ELR (cell line): ENCODE data around the gene NBPF3.
A peak's percentile ranks its signal among the peaks of the same experiment; 100 is the strongest.
"Not testable (repeated sequence)": the region's sequence is repeated elsewhere in the genome, so short reads cannot be mapped to it uniquely, and the experiment has no call there.

Experiments
- DNase-seq: peaks from one replicate; pipeline ENCODE4 v3.0.0-alpha.2; 2015; ENCODE audit warnings: low read depth

Gene NBPF3

DNA sequence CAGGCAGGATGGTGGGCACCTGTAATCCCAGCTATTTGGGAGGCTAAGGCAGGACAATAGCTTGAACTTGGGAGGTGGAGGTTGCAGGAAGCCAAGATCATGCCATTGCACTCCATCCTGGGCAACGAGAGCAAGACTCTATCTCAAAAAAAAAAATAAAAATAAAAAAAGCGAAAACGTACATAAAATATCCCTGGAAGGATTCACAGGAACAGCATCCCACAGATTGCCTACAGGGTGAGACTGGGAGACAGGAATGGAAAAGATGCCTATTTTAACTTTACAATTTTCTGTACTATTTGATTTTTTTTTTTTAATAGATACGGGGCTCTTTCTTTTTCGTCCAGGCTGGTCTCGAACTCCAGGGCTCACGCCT is 604 bp upstream of the NBPF3 start:
- DNase-seq = no peak

DNA sequence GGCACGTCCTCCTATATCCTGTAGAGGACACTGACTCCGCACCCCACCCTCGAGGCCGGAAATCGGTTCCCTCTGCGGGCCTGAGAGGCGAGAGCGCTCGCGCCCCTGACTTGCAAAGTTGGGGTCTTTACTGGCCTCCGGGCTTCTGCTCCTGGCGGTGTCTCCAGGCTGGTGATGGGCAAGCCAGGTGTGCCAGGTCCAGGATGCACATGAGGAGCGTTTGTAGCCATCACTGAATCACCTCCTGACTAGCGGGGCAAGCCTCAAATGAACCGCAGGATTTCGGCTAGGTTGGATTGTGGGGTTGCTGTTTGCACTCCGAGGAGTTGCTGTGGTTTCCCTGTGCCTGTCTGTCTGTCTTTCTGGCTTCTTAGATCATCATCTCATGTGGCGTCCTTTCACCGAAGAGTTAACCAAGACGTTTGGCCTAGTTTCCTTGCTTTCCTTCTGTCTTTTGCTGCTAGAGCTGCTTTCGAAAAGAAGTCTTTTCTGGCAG is 741 bp downstream of the NBPF3 start:
- DNase-seq = peak; percentile 52

DNA sequence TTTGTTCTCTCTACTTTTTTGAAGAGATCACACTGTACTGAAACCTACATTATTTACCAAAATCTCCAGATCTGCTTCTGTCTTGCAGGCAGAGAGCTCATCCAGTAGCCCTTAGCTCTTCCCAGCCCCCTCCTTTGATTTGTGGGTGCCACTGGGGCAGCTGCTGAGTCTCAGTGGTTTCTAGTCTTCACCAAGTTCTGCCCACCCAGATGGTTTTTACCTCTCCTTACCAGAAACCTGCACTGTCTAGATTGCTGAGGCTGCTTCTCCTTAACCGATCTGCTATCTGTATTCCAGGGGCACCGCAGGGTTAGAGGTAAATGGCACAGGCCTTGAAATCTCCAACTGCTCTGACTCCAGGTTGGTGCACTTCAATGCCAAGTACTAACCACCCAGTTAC is 6.7 kb downstream of the NBPF3 start:
- not testable (repeated sequence) for DNase-seq

DNA sequence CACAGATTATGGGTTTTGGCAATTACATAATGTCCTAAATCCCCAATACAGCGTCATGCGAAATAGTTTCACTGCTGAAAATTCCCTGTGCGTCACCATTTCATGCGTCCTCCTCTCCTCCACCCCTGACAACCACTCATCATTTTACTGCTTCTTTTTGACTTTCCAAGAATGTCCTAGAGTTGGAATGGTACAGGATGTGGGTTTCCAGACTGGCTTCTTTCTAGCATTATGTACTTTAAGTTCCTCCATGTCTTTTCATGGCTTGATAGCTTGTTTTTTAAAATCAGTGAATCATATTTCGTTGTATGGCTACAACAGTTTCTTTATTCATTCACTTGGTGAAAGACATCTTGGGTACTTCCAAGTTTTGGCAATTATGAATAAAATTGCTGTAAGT is 7.4 kb downstream of the NBPF3 start:
- DNase-seq = no peak

DNA sequence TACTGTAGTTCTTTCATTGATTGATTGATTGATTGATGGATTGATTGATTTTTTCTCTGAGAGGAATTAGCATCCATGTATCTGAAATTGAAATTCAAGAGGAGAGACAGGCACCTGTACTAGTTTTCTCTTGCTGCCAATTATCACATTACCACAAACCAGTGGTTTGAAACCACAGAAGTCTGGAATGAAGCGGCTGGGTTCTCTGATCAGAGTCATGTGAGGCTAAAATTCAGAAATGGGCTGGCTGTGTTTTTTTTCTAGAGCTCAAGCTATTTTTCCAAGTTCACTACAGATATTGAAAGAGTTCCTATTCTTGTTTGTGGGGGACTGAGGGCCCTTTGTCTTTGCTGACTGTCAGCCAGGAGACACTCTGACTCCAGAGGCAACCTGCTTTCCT is 10.0 kb downstream of the NBPF3 start:
- peak; percentile 24 for DNase-seq

DNA sequence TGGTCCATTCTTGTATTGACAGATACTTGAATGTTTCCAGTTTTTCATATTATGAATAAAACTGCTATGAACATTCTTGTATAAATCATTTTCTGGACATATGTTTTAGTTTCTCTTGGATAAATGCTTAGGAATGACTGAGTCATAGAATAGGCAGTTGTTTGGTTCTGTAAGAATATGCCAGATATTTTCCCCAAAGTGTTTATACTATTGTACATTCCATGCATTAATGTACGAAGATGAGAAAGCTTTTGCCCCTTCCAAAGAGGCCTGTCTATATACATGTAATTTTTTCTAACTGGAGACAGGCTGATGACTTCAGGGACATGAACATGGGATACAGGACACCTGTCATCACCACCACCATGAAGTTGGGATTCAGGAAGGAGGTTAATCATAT is 11.3 kb downstream of the NBPF3 start:
- DNase-seq = peak; percentile 90

DNA sequence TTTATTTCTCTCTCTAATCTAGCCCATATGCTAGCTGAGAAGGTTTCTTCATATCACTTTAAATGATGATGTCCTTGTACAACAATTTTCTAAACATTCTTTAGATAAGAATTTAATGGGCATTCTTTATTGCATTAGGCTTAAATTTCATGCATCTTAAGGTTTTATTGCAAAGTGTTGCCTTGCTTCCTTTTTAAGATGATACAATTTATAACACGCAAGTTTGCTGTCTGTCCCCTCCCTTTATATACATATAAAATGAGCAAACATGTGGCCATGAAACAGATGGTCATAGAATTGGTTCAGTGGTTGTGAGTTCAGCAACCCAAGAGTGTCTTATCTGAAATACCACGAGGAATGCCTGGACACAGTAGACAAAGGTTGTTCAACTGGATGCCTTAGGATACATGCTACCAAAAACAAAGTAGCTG is 12.1 kb downstream of the NBPF3 start:
- DNase-seq = peak; percentile 14

DNA sequence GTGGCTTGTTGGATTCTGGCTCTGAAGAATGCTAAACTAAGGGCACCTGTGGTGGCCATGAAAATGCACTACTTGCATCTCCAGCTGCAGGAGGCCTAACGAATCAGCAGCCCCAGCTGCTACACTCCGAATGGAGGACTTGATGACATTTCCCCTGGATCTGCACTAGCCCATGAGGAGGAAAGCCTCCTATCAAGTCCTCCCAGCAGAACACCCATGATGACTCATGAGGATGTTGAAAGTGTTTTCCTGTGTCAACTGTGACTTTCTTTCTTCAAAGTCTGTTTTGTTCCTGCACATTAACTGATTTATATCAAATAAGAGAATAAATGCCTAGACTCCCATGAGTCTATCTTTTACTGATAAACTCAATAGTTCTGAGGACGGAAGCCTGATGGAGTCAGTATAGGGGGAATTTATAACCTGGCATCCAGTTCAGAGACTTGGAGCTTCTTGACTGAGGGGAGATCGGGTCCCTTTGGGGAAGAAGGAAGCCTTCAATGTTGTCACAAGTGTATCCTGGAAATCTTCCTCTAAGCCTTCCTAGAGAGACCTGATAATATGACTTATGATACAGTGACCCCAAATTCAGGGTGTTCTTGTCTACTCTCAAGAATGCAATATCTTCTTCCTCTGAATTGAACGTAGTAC is 14.2 kb downstream of the NBPF3 start:
- peak; percentile 84 for DNase-seq

DNA sequence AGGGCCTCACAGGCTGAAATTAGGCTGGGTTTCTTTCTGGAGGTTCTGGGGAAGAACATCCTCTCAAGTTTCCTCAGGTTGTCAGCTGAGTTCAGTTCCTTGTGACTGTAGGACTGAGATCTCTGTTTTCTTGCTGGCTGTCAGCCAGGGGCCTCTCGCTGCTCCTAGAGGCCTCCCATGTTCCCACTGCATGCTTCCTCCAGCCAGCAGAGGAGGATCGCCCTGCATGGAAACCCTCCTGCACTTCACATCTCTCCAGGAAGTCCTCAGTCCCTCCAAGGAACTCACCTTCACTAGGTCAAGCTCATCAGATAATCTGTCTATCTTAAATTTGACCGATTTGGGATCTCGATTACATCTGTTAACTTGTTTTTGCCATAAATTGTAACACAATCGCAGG is 15.0 kb downstream of the NBPF3 start:
- not testable (repeated sequence) for DNase-seq

DNA sequence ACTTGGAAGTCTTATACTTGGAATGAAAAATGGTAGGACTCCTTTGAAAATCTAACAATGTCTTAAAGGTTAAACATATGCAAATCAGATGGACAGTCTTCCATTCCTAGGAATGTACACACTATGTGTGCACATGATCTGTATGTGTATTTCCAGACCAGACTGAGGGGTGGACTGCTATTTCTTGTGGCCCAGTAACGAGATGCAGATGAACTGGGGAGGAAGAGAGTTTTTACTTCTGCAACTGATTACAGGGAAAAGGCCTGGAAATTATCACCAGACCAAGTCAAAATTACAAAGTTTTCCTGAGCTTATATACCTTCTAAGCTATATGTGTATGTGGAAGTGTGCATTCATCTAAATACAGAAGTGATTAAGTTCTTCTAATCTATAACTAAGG is 17.7 kb downstream of the NBPF3 start:
- no peak for DNase-seq

DNA sequence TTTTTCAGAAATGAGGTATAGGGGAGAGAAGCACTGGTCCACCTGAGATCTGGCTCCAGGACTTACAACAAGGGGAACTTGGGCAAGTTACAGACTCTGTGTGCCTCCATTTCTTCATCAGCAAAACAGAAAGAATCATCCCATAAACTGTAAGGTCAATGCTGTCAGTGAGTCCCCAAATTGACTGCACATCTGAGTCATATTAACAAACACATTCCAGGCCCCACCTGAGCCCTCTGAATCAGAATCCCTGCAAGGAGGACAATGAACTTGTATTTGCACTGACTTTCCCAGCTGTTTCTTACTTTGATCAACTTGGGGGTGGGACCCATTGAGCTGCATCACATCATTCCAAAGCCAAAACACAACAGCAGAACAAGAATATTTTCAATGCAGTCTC is 25.2 kb downstream of the NBPF3 start:
- DNase-seq = peak; percentile 19

DNA sequence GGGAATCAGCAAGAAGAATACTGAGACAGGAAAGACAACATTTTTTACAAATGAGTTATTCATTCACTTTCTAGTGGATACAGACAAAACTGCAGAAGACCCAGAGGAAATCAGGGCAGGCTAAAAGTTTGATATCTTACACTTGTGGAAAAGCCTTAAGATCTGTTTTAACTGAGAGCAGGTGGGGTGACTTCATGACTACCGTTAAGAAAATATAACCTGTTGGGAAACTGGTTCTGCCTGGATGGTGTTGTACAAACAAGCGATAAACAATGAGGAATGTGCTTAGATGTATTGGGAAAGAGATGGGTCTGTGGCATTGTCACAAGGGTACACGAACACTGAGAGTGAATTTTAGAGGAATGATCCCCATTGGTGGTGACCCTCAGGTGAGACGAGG is 28.0 kb downstream of the NBPF3 start:
- DNase-seq = not testable (repeated sequence)

DNA sequence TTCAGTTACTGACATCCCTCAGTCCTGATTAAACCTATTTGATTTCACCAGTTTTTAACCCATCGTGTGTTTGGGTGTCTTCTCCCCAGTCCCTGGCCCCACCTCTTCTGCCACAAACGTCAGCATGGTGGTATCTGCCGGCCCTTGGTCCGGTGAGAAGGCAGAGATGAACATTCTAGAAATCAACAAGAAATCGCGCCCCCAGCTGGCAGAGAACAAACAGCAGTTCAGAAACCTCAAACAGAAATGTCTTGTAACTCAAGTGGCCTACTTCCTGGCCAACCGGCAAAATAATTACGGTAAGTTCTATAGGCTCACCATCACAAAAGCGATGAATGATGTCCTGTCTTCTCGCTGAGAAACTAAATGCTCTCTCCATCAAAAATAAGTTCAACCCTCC is 28.7 kb downstream of the NBPF3 start:
- DNase-seq = peak; percentile 50

DNA sequence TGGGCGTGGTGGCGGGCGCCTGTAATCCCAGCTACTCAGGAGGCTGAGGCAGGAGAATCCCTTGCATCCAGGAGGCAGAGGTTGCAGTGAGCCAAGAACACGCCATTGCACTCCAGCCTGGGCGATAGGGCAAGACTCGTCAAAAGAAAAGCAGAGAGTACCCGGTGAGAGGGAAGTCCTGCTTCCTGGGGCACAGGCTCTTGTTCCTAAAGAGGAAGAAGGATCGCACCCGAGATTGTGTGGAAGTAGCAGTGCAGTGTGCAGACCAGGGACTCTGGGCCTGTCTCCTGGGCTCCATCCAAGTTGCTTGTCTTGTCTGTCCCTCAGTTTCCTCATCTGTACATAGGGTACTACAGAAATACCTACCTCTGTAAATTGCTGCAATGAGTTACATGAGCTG is 29.6 kb downstream of the NBPF3 start:
- no peak for DNase-seq

DNA sequence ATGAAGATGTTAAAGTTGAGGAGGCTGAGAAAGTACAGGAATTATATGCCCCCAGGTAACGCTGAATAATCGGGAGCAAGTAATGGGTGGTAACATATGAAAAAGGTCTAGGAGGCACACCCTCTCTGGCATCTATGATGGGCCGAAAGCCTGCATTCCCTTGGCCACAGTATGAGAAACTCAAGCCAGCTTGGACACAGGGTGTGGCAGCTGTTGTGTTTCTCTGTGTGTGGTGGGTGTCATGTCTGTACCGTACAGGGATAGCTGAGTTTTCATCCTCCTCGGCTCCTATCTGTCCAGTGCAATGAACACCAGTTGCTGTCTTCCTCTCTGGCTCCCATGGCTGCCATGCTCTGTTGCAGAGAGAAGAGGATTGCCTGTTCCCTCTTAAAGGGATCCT is 32.9 kb downstream of the NBPF3 start:
- no peak for DNase-seq

DNA sequence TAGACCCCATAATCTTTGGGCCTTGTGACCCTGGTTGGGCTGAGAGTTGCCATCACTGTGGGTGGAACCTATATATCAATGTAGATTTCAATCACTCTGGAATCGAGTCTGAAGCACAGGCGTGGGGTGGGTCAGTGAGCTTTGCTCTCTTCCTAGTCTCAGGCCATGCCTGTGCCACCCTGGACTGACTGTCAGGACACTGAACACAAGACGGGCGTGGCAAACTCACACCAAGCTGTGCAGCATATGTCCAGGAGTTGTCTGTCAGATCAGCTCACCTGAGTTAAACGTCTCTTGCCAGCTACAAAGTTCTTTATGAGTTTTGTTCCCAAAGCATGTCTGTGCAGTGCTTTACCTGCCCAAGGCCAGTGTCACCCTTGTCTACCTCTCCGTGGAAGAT is 38.4 kb downstream of the NBPF3 start:
- no peak for DNase-seq

DNA sequence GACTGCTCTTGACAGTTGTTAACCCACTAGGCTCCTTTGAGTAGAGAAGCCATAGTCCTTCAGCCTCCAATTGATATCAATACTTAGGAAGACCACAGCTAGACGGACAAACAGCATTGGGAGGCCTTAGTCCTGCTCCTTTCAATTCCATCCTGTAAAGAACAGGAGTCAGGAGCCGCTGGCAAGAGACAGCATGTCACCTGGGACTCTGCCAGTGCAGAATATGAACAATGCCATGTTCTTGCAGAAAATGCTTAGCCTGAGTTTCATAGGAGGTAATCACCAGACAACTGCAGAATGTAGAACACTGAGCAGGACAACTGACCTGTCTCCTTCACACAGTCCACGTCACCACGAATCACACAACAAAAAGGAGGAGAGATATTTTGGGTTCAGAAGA is 43.9 kb downstream of the NBPF3 start:
- DNase-seq = not testable (repeated sequence)

DNA sequence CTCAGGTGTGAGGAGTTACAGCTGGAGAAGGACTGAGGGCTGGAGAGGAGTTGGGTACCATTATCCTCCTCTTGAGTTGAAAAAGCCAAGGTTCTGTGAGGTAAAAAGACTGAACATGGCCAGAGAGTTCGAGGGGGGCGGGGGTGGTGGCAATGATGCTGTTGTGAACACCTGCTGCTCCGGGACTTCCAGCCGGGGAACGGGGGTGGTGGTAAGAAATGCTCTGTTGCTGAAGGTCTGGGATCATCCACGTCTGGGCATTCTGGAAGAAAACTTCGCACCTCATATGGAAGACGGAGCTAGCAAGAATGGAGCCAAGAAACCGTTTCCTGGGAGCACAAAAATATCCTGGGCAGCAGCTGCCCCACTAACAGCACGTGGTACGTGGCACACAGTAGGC is 49.2 kb downstream of the NBPF3 start:
- DNase-seq = no peak

DNA sequence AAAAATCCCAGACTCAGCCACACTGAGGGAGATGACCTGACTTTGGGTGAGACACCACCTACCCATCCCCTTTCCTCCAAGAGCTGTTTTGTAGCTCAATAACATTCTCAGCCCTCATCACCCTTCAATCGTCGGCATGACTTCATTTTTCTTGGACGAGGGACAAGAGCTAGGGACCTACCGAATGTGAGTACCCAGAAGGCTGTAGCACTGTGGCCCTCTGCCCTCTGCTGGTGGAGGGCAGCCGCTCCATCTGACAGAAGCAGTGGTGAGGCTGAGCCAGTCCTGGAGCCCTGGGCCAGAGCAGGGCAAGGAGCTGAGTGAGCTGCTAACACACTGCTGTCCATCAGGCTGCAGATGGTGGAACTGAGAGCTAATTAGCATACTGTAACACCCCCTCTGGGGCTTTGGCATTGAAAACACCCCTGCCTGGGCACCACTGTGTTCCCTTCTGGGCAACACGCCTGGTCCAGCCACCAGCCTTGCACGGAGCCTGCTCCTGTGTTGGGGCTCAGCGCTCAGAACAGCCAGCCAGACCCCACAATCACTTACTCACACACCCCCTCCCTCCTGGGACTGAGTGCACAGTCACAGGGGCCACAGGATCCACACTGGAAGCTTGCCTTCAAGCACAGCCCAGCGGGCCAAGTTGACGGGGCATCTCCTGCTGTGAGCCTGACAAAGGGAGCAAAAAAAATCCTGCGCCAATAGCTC is 51.0 kb downstream of the NBPF3 start:
- DNase-seq = peak; percentile 78

DNA sequence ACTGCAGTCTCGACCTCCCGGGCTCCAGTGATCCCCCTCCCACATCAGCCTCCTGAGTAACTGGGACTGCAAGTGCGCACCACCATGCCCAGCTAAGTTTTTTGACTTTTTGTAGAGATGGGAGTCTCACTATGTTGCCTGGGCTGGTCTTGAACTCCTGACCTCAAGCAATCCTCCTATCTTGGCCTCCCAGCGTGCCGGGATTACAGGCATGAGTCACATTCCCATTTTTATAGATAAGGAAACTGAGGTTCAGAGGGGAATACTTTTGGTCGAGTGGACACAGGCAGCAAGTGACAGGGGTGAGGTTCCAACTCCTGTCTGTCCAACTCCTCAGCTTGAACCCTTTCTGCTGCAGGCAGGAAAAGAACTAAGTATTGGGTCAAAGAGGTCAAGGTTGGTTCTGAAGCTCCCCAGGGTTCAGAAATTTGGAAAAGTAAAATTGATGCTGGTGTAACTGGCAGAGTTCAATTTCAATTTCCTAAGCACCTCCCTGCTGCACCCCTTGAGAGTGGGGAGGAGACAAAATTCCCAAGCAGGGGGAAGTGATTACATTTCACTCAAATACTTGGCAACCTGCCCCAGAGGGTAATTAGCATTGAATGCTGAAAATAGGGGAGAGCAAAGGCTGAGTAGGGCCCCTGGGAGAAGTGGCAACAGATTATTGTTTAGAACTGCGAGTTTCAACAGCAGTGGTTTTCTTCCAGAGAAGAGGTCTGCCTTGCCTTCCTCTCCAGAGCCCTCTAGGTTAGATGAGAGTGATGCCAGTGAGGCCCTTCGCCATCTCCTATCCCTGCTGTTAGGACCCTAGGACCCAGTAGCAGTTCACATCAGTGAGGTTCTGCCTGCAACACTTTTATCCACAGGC is 51.8 kb downstream of the NBPF3 start:
- no peak for DNase-seq

DNA sequence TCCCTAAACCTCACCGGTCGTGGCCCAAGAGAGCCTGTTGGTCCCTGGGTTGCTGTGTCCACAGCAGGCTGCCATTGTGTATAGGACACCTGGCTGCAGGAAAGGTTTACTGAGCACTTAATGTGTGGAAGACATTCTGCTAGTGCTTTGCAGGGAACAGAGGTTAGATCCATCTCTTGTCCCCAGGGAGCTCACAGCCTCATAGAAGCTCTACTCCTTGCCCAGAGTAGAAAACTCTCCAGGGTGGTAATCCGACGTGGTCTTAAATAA is 52.4 kb downstream of the NBPF3 start:
- DNase-seq = no peak

DNA sequence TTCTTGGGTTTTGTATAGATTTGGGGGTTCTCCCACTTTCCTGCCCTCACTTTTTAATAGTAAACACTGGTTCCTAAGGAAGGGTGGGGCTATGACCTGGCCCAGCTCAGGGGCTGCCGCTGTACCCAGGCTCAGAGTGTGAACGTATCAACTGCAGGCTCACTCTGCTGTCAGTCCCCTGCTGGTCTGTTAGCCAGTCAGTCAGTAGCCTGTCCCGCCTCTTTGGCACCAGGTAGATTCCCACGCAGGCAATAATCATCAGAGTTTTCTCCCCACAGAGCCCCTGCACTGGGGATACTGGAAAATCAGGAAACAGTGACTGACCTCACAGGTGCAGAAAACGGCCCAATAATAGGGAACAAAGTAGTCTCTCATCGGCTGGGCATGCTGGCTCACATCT is 54.3 kb downstream of the NBPF3 start:
- DNase-seq = no peak

DNA sequence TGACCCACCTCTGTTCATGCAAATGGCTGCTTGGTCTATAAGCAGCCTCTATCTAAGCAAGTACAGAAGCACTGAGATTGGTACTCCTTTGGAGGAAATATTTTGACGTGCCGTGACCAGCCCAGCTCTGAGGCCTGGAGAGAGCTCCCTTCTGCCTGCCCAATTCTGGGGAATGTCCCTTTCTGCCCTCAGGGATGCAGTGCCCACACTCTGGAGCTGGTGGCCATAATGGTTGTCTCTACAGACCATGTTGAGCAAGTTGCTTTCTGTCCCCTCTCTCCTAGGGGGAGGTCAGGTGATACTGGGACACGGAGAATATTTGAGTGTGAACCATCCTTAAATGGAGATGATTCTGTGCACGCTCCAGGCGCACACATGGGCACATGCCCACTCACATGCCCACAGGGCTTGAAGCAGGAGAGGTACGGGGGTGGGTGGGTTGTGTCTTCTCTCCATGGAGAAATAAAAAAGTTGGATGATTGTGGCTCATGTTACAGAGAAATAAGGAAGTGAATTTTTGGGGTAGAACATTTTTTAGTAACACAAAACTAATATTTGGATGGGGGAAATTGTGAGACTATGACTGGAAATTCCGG is 55.4 kb downstream of the NBPF3 start:
- no peak for DNase-seq
